Neural cell (in vitro differentiated cells): ENCODE measurements around the gene NOL4L. TPM values are rescaled to one million over a fixed set of nuclear protein-coding genes. Genes with fewer than 3 reads are reported as not detected.

Experiments
- H2AFZ ChIP-seq: fragments of 200-600, 300-800 bp; sonication (generic), shearing (Covaris generic); 2 replicates; pipeline ENCODE4 v1.6.0; 2014; ENCODE audit warnings: low read depth, mild to moderate bottlenecking, antibody characterized with exemption, low read length, moderate library complexity
- H3F3A ChIP-seq: fragments of 200-600 bp; shearing (Covaris generic); 2 replicates; pipeline ENCODE4 v1.6.1; 2016; ENCODE audit warnings: mild to moderate bottlenecking, moderate library complexity, mixed read lengths, antibody characterized with exemption, low read length; ENCODE audit not compliant: insufficient read depth, poor library complexity, severe bottlenecking
- H3K27ac ChIP-seq: fragments of 200-600, 300-800 bp; sonication (generic), shearing (Covaris generic); 2 replicates; pipeline ENCODE4 v1.5.1; 2014; ENCODE audit warnings: mild to moderate bottlenecking, low read length, moderate library complexity
- H3K27me3 ChIP-seq: fragments of 300-800, 200-600 bp; sonication (generic), shearing (Covaris generic); 2 replicates; pipeline ENCODE4 v1.6.0; 2014; ENCODE audit warnings: mild to moderate bottlenecking, low read depth, low read length, moderate library complexity; ENCODE audit not compliant: insufficient read depth
- H3K36me3 ChIP-seq: fragments of 300-800, 200-600 bp; sonication (generic), shearing (Covaris generic); 2 replicates; pipeline ENCODE4 v1.5.1; 2014; ENCODE audit warnings: mild to moderate bottlenecking, antibody characterized with exemption, low read length, moderate library complexity; ENCODE audit not compliant: insufficient read depth
- H3K4me2 ChIP-seq: fragments of 300-800, 200-600 bp; sonication (generic), shearing (Covaris generic); 2 replicates; pipeline ENCODE4 v1.6.0; 2014; ENCODE audit warnings: mild to moderate bottlenecking, low read length
- H3K4me3 ChIP-seq: fragments of 300-800, 200-600 bp; sonication (generic), shearing (Covaris generic); 2 replicates; pipeline ENCODE4 v1.5.1; 2014; ENCODE audit warnings: mild to moderate bottlenecking, low read length, moderate library complexity
- H3K79me2 ChIP-seq: fragments of 200-600 bp; shearing (Covaris generic); replicated peaks from 2 replicates; pipeline ENCODE4 v1.6.0; 2014; ENCODE audit warnings: mild to moderate bottlenecking, low read length, moderate library complexity; ENCODE audit not compliant: insufficient read depth
- H3K9ac ChIP-seq: fragments of 300-800, 200-600 bp; sonication (generic), shearing (Covaris generic); 2 replicates; pipeline ENCODE4 v1.6.1; 2016; ENCODE audit warnings: mild to moderate bottlenecking, low read length, mixed read lengths
- H3K9me2 ChIP-seq: fragments of 200-600 bp; shearing (Covaris generic); 2 replicates; pipeline ENCODE4 v1.6.1; 2016; ENCODE audit warnings: mild to moderate bottlenecking, low read length, mixed read lengths; ENCODE audit not compliant: insufficient read depth
- H3K9me3 ChIP-seq: fragments of 200-600, 300-800 bp; sonication (generic), shearing (Covaris generic); 2 replicates; pipeline ENCODE4 v1.6.1; 2016; ENCODE audit warnings: mild to moderate bottlenecking, mixed run types, low read length, moderate library complexity, mixed read lengths
- H4K20me1 ChIP-seq: fragments of 200-600 bp; shearing (Covaris generic); 2 replicates; pipeline ENCODE4 v1.6.1; 2016; ENCODE audit warnings: mild to moderate bottlenecking, mixed run types; ENCODE audit not compliant: insufficient read depth
- CTCF ChIP-seq: fragments of 450-650 bp; IDR thresholded peaks from 2 replicates; pipeline ENCODE4 v1.5.1; 2014; ENCODE audit warnings: antibody characterized with exemption, mild to moderate bottlenecking, moderate library complexity; ENCODE audit not compliant: poor library complexity, severe bottlenecking
- EP300 ChIP-seq: fragments of 450-650 bp; conservative IDR thresholded peaks from 2 replicates; pipeline ENCODE4 v1.6.1; 2014; ENCODE audit warnings: antibody characterized with exemption, mild to moderate bottlenecking, moderate library complexity; ENCODE audit not compliant: poor library complexity, severe bottlenecking
- EZH2 ChIP-seq: fragments of 200-600, 300-800 bp; shearing (Covaris generic), sonication (generic); IDR thresholded peaks from 2 replicates; pipeline ENCODE4 v1.6.1; 2014; ENCODE audit warnings: antibody characterized with exemption, low read length, borderline replicate concordance, mild to moderate bottlenecking; ENCODE audit not compliant: insufficient read depth, poor library complexity, severe bottlenecking
- MXI1 ChIP-seq: fragments of 450-650 bp; conservative IDR thresholded peaks from 2 replicates; pipeline ENCODE4 v1.6.1; 2014; ENCODE audit warnings: antibody characterized with exemption, mild to moderate bottlenecking; ENCODE audit not compliant: poor library complexity, severe bottlenecking
- POLR2AphosphoS5 ChIP-seq: IDR thresholded peaks from 2 replicates; pipeline ENCODE4 v1.6.1; 2012
- RAD21 ChIP-seq: fragments of 450-650 bp; conservative IDR thresholded peaks from 2 replicates; pipeline ENCODE4 v1.6.1; 2014; ENCODE audit warnings: antibody characterized with exemption, mild to moderate bottlenecking, moderate library complexity
- REST ChIP-seq: IDR thresholded peaks from 2 replicates; pipeline ENCODE4 v1.6.1; 2012; ENCODE audit warnings: borderline replicate concordance
- SMC3 ChIP-seq: fragments of 450-650 bp; conservative IDR thresholded peaks from 2 replicates; pipeline ENCODE4 v1.6.1; 2014; ENCODE audit warnings: antibody characterized with exemption, mild to moderate bottlenecking, moderate library complexity; ENCODE audit not compliant: poor library complexity
- TAF1 ChIP-seq: IDR thresholded peaks from 2 replicates; pipeline ENCODE4 v1.6.1; 2012; ENCODE audit warnings: low read depth
- polyA plus RNA-seq: library from polyadenylated mRNA; depleted of rRNA; stranded (reverse); fragments of >200 nt; gene quantifications from 2 replicates; pipeline ENCODE4 v1.2.3, GENCODE V29; 2014

The NOL4L gene
- polyA plus RNA-seq, 1 donor from 2014 or later: 20.4 TPM

DNA sequence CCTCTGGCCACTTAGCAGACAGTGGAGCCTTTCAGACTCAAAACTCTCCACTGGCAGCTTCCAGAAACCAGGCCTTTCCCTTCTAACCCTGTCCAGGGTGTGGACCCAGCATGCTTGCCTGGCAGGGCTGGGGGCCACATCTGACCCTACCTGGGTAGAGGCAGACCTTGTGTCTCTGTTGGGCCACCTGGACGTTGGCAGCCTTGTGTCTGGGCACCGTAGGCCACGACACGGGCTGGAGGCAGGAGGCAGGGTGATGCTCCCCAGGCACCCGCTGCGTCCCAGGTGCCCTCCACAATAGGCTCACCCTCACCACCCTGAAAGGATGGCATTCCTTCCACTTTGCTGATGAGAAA lies 67.6 kb downstream of the NOL4L start:
- Histone ChIP-seq H3F3A (no peaks in the 10 kb centered on the region), H2AFZ (no peak overlapping the region), H3K9me2 (no peaks in the 10 kb centered on the region), H3K79me2 (no peaks in the 10 kb centered on the region), H3K4me2 (no peak overlapping the region), H3K27me3 (no peaks in the 10 kb centered on the region), H4K20me1 (no peaks in the 10 kb centered on the region), H3K9ac (no peak overlapping the region), H3K27ac (no peak overlapping the region), H3K36me3 (peaks cover 10% of the 10 kb centered on the region), H3K4me3 (no peak overlapping the region), H3K9me3 (no peaks in the 10 kb centered on the region)
- TF ChIP-seq POLR2AphosphoS5 (no peak), RAD21 (no peak), EP300 (no peak), TAF1 (no peak), EZH2 (no peak), MXI1 (no peak), REST (no peak)

DNA sequence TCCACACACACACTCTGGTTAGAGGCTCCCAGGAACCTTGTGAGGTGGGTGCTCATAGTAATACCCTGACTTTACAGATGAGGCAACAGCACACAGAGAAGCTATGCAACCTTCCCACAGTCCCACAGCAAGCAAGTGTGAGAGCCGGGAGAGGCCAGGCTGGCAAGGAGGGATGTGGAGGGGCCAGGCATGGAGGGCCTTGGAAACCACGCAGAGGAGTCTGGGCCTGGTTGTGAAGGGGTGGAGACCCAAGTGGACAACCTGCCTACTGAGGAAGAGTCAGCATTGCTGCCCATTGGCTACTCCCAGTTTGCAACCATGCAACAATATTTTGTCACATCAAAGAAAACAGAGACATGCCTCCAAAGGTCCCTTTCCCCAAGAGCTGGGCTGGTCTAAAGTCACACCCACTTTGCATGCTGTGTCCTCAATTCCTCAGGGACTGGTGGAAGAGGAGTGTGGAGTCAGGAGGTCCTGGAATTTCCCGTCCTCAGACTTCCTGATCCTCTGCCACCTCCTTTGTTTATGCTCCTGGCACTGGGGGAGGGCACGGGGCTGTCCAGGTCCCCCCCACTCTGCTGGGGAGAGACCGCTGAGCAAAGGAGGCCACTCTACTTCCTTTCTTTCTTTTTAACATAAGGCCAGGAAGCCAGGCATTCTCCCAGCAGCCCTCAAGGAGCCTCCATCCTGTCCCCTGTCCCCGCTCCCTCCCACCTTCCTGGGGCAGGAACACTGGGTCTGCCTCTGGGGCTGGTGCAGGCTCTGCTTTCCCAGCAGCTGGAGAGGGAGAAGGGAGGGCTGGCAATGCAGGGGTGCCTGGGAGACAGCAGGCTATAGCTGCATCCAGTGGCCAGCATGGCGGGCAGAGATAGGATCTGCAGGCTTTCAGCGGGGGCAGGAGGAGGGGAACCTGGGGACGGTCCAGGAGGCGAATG lies 68.3 kb downstream of the NOL4L start:
- H3K9me3 ChIP-seq: no peaks in the 10 kb centered on the region
- no peak for TF ChIP-seq POLR2AphosphoS5
- H3F3A ChIP-seq: no peaks in the 10 kb centered on the region
- H3K27me3 ChIP-seq: no peaks in the 10 kb centered on the region
- no peak overlapping the region for H3K4me2 ChIP-seq
- no peaks in the 10 kb centered on the region for H3K79me2 ChIP-seq
- H2AFZ ChIP-seq: no peak overlapping the region
- H3K9me2 ChIP-seq: no peaks in the 10 kb centered on the region
- H3K4me3 ChIP-seq: no peak overlapping the region
- no peaks in the 10 kb centered on the region for H4K20me1 ChIP-seq
- no peak overlapping the region for H3K9ac ChIP-seq
- peaks cover 10% of the 10 kb centered on the region for H3K36me3 ChIP-seq
- H3K27ac ChIP-seq: no peak overlapping the region

GRCh38 chr20:32515631-32516101 lies 69.5 kb downstream of the NOL4L start:
- no peaks in the 10 kb centered on the region for H3K9me2 ChIP-seq
- no peak overlapping the region for H2AFZ ChIP-seq
- no peaks in the 10 kb centered on the region for H3K9me3 ChIP-seq
- H3K27me3 ChIP-seq: no peaks in the 10 kb centered on the region
- no peak for TF ChIP-seq SMC3
- TF ChIP-seq REST: no peak
- no peak for TF ChIP-seq CTCF
- TF ChIP-seq POLR2AphosphoS5: no peak
- TF ChIP-seq MXI1: no peak
- no peak for TF ChIP-seq EZH2
- TF ChIP-seq EP300: no peak
- TF ChIP-seq TAF1: no peak
- no peak for TF ChIP-seq RAD21
- no peak overlapping the region for H3K4me3 ChIP-seq
- no peak overlapping the region for H3K4me2 ChIP-seq
- no peaks in the 10 kb centered on the region for H4K20me1 ChIP-seq
- peaks cover 10% of the 10 kb centered on the region for H3K36me3 ChIP-seq
- no peak overlapping the region for H3K27ac ChIP-seq
- H3F3A ChIP-seq: no peaks in the 10 kb centered on the region
- no peak overlapping the region for H3K9ac ChIP-seq
- no peaks in the 10 kb centered on the region for H3K79me2 ChIP-seq
